Liver (tissue), 9 donors: ENCODE data around the gene CPT1A. TPM values are rescaled to one million over a fixed set of nuclear protein-coding genes. Genes with fewer than 3 reads are reported as not detected.
A peak's percentile ranks its signal among the peaks of the same experiment; 100 is the strongest.

ENCODE experiments used
- DNase-seq: peaks from one replicate; pipeline ENCODE4 v3.0.0-alpha.2; 2017; ENCODE audit warnings: low spot score
- H3K27ac ChIP-seq, 2 donors: one replicate each; pipeline ENCODE4 v1.7.0; 2013; ENCODE audit warnings: inconsistent platforms in 2 of 2, low read length in 2 of 2, control low read depth in 1 of 2, low read depth in 1 of 2, mild to moderate bottlenecking in 1 of 2
- H3K27me3 ChIP-seq, 4 donors: one replicate each; pipeline versions ENCODE4 v1.6.1 to v1.7.0; 2013; ENCODE audit warnings: low read length in 3 of 4, inconsistent platforms in 1 of 4, mild to moderate bottlenecking in 1 of 4, moderate library complexity in 1 of 4; ENCODE audit not compliant: control insufficient read depth in 4 of 4, insufficient read depth in 4 of 4
- H3K36me3 ChIP-seq, 4 donors: one replicate each; pipeline versions ENCODE4 v1.6.1 to v1.7.0; 2013; ENCODE audit warnings: low read length in 3 of 4, mild to moderate bottlenecking in 3 of 4, low read depth in 1 of 4, moderate library complexity in 1 of 4; ENCODE audit not compliant: control insufficient read depth in 4 of 4, insufficient read depth in 3 of 4
- H3K4me1 ChIP-seq, 4 donors: one replicate each; pipeline versions ENCODE4 v1.6.1 to v1.7.0; 2013; ENCODE audit warnings: low read length in 3 of 4, mild to moderate bottlenecking in 3 of 4, moderate library complexity in 1 of 4; ENCODE audit not compliant: control insufficient read depth in 4 of 4, insufficient read depth in 4 of 4
- H3K4me3 ChIP-seq, 3 donors: one replicate each; pipeline versions ENCODE4 v1.6.1 to v1.7.0; 2013; ENCODE audit warnings: low read length in 3 of 3, control low read depth in 1 of 3, low read depth in 1 of 3, mild to moderate bottlenecking in 1 of 3
- H3K9ac ChIP-seq, 2 donors: one replicate each; pipeline ENCODE4 v1.7.0; 2013; ENCODE audit warnings: low read length in 2 of 2, mild to moderate bottlenecking in 2 of 2, moderate library complexity in 2 of 2, control low read depth in 1 of 2, low read depth in 1 of 2
- H3K9me3 ChIP-seq, 4 donors: one replicate each; pipeline versions ENCODE4 v1.6.1 to v1.7.0; 2013; ENCODE audit warnings: low read length in 3 of 4; ENCODE audit not compliant: control insufficient read depth in 4 of 4
- ATF3 ChIP-seq: IDR thresholded peaks from 2 replicates; pipeline ENCODE4 v1.6.1; 2016; ENCODE audit warnings: antibody characterized with exemption
- CTCF ChIP-seq: fragments of 150-350 bp; IDR thresholded peaks from 2 replicates; pipeline ENCODE4 v1.5.1; 2017; ENCODE audit warnings: improper control_type of control experiment, low read depth, low read length; ENCODE audit not compliant: missing input control
- EGR1 ChIP-seq, 2 donors: IDR thresholded peaks; 2 replicates each; pipeline ENCODE4 v1.6.1; 2016 to 2018; ENCODE audit warnings: antibody characterized with exemption in 2 of 2, low read depth in 2 of 2
- FOXA1 ChIP-seq: IDR thresholded peaks from 2 replicates; pipeline ENCODE4 v1.6.1; 2016; ENCODE audit warnings: antibody characterized with exemption
- FOXA2 ChIP-seq: IDR thresholded peaks from 2 replicates; pipeline ENCODE4 v1.6.1; 2016; ENCODE audit warnings: antibody characterized with exemption
- GABPA ChIP-seq, 2 donors: IDR thresholded peaks in 1 of 2; conservative IDR thresholded peaks in 1 of 2; 2 replicates each; pipeline ENCODE4 v1.6.1; 2016; ENCODE audit warnings: antibody characterized with exemption in 2 of 2, mild to moderate bottlenecking in 1 of 2, moderate library complexity in 1 of 2
- HNF4G ChIP-seq: IDR thresholded peaks from 2 replicates; pipeline ENCODE4 v1.6.1; 2016; ENCODE audit warnings: antibody characterized with exemption
- MAX ChIP-seq: IDR thresholded peaks from 2 replicates; pipeline ENCODE4 v1.6.1; 2016; ENCODE audit warnings: antibody characterized with exemption
- NR2F2 ChIP-seq: IDR thresholded peaks from 2 replicates; pipeline ENCODE4 v1.6.1; 2016; ENCODE audit warnings: antibody characterized with exemption
- RAD21 ChIP-seq, 2 donors: IDR thresholded peaks; 2 replicates each; pipeline ENCODE4 v1.6.1; 2016; ENCODE audit warnings: antibody characterized with exemption in 2 of 2, mild to moderate bottlenecking in 2 of 2
- REST ChIP-seq: IDR thresholded peaks from 2 replicates; pipeline ENCODE4 v1.6.1; 2016; ENCODE audit warnings: antibody characterized with exemption, mild to moderate bottlenecking
- RXRA ChIP-seq, 2 donors: IDR thresholded peaks; 2 replicates each; pipeline ENCODE4 v1.6.1; 2017 to 2018; ENCODE audit warnings: antibody characterized with exemption in 2 of 2, mild to moderate bottlenecking in 1 of 2
- SP1 ChIP-seq: IDR thresholded peaks from 2 replicates; pipeline ENCODE4 v1.6.1; 2018; ENCODE audit warnings: antibody characterized with exemption, mild to moderate bottlenecking
- TAF1 ChIP-seq: conservative IDR thresholded peaks from 2 replicates; pipeline ENCODE4 v1.6.1; 2016; ENCODE audit warnings: antibody characterized with exemption, mild to moderate bottlenecking
- YY1 ChIP-seq: IDR thresholded peaks from 2 replicates; pipeline ENCODE4 v1.6.1; 2016; ENCODE audit warnings: antibody characterized with exemption, mild to moderate bottlenecking
- ZBTB33 ChIP-seq: IDR thresholded peaks from 2 replicates; pipeline ENCODE4 v1.6.1; 2016; ENCODE audit warnings: antibody characterized with exemption
- WGBS: extraction: QIAGEN DNeasy Blood & Tissue Kit; methylation state at CpG from one replicate; pipeline ENCODE4 v1.1.7; 2013; 5-methylcytosine and 5-hydroxymethylcytosine counted together
- polyA plus RNA-seq, 2 donors: library from polyadenylated mRNA; stranded (reverse) in 1 of 2; unstranded in 1 of 2; fragments of 200-250 nt in 1 of 2; fragments of >200 nt in 1 of 2; fragmentation: Nextera tagmentation in 1 of 2; extraction: Ambion mirVana in 1 of 2; gene quantifications; one replicate each; pipeline versions ENCODE4 v1.2.1 to v1.2.3, GENCODE V29; 2013 to 2015
- total RNA-seq, 2 donors: library from RNA; depleted of rRNA; stranded (reverse); fragments of >200 nt; gene quantifications; one replicate each; pipeline ENCODE4 v1.2.3, GENCODE V29; 2014
- donor health status: healthy.
- donor health status: healthy.
- donor health status: healthy.
- donor health status: healthy.
- donor health status: healthy.

The CPT1A gene
- total and polyA plus RNA-seq, 4 donors = 17.2 to 232 (median 61.0) TPM

- WGBS = 89% methylated on average over 20 of the region's 20 CpGs
- TF ChIP-seq ATF3 = no peak
- TF ChIP-seq NR2F2 = peak; percentile 77
- DNase-seq = no peak
- no peaks in the 10 kb centered on the region for H3K9me3 ChIP-seq
- H3K4me3 ChIP-seq = no peak overlapping the region
- H3K36me3 ChIP-seq = peaks cover 0 to 3% (median under 1%) of the 10 kb centered on the region in 4 donors
- no peak overlapping the region for H3K9ac ChIP-seq
- no peak overlapping the region for H3K27ac ChIP-seq
- peaks cover 0 to 5% (median 0%) of the 10 kb centered on the region in 4 donors for H3K4me1 ChIP-seq
- no peaks in the 10 kb centered on the region for H3K27me3 ChIP-seq
Observed at GRCh38 chr11:68749229-68750123, 92.2 kb downstream of the CPT1A start.

- no peak overlapping the region for H3K27ac ChIP-seq
- WGBS = 87% methylated on average over 2 of the region's 2 CpGs
- TF ChIP-seq GABPA (IDR thresholded peaks at IDR 0.05 in 1 of 2, conservative IDR thresholded peaks at IDR 0.05 in 1 of 2) = no peak
- no peak for TF ChIP-seq TAF1
- TF ChIP-seq RAD21 (IDR thresholded peaks at IDR 0.05) = no peak
- no peak for TF ChIP-seq FOXA2
- no peak for TF ChIP-seq CTCF
- TF ChIP-seq NR2F2 = no peak
- no peak for TF ChIP-seq FOXA1
- no peak for TF ChIP-seq EGR1 (IDR thresholded peaks at IDR 0.05; ENCODE audit: low read depth in 2 of 2)
- TF ChIP-seq HNF4G = no peak
- no peak for TF ChIP-seq MAX
- no peak for TF ChIP-seq RXRA (IDR thresholded peaks at IDR 0.05)
- no peak for TF ChIP-seq ZBTB33
- no peak for TF ChIP-seq YY1
- no peak for TF ChIP-seq REST
- TF ChIP-seq SP1 = no peak
- no peak for TF ChIP-seq ATF3
- no peaks in the 10 kb centered on the region for H3K9me3 ChIP-seq
- DNase-seq = no peak
- no peaks in the 10 kb centered on the region for H3K36me3 ChIP-seq
- peaks cover 0 to 5% (median 0%) of the 10 kb centered on the region in 4 donors for H3K4me1 ChIP-seq
- H3K27me3 ChIP-seq = no peaks in the 10 kb centered on the region
- no peak overlapping the region for H3K9ac ChIP-seq
- H3K4me3 ChIP-seq = no peak overlapping the region
Observed at GRCh38 chr11:68748061-68748460, 93.7 kb downstream of the CPT1A start.
